Progenitor cell of endocrine pancreas (in vitro differentiated cells): Measurements from ENCODE around the gene MICA. TPM values are rescaled to one million over a fixed set of nuclear protein-coding genes. Genes with fewer than 3 reads are reported as not detected.

Experiments
- DNase-seq: peaks from one replicate; pipeline ENCODE4 v3.0.0; 2021; ENCODE audit warnings: low spot score; ENCODE audit not compliant: unreplicated experiment
- H3K27ac Mint-ChIP-seq: 2 replicates; pipeline ENCODE4 v1.8.0; 2021; ENCODE audit warnings: mild to moderate bottlenecking, moderate library complexity, mixed read lengths
- H3K27me3 Mint-ChIP-seq: 2 replicates; pipeline ENCODE4 v1.8.0; 2021; ENCODE audit warnings: mixed read lengths
- H3K36me3 Mint-ChIP-seq: 2 replicates; pipeline ENCODE4 v1.8.0; 2022; ENCODE audit warnings: mixed read lengths; ENCODE audit not compliant: insufficient read depth
- H3K4me1 Mint-ChIP-seq: 2 replicates; pipeline ENCODE4 v1.8.0; 2021; ENCODE audit warnings: low read depth, mixed read lengths
- H3K4me3 Mint-ChIP-seq: 2 replicates; pipeline ENCODE4 v1.8.0; 2021; ENCODE audit warnings: low read depth, mild to moderate bottlenecking, moderate library complexity, mixed read lengths
- H3K9me3 Mint-ChIP-seq: 2 replicates; pipeline ENCODE4 v1.8.0; 2021; ENCODE audit warnings: low read depth, mixed read lengths
- CTCF ChIP-seq: fragments of 200-600 bp; sonication (generic); IDR thresholded peaks from one replicate; pipeline ENCODE4 v1.5.0; 2021; ENCODE audit warnings: antibody characterized with exemption, mild to moderate bottlenecking; ENCODE audit not compliant: unreplicated experiment
- total RNA-seq: library from RNA; stranded (reverse); gene quantifications from 2 replicates; pipeline ENCODE4 v1.2.1, GENCODE V29; 2021

Gene MICA
- total RNA-seq, 1 donor from 2014 or later, result 8.9 TPM

GRCh38 chr6:31375699-31376098, 27.7 kb upstream of the MICA start:
- Mint-ChIP-seq H3K27ac (no peak overlapping the region), H3K4me3 (no peak overlapping the region), H3K4me1 (no peaks in the 10 kb centered on the region), H3K9me3 (peaks cover 6% of the 10 kb centered on the region), H3K27me3 (peaks cover 17% of the 10 kb centered on the region), H3K36me3 (no peaks in the 10 kb centered on the region)
- TF ChIP-seq CTCF, result no peak
- no peak for DNase-seq

- Mint-ChIP-seq H3K4me1 (no peaks in the 10 kb centered on the region), H3K27ac (no peak overlapping the region), H3K9me3 (peaks cover 4% of the 10 kb centered on the region), H3K4me3 (no peak overlapping the region), H3K36me3 (no peaks in the 10 kb centered on the region), H3K27me3 (peaks cover 16% of the 10 kb centered on the region)
- no peak for TF ChIP-seq CTCF
- no peak for DNase-seq
These were observed 26.4 kb upstream of the MICA start for GRCh38 chr6:31377029-31377428.

GRCh38 chr6:31378062-31378720, 25.2 kb upstream of the MICA start:
- H3K27me3 Mint-ChIP-seq, result peaks cover 20% of the 10 kb centered on the region
- H3K36me3 Mint-ChIP-seq, result no peaks in the 10 kb centered on the region
- no peaks in the 10 kb centered on the region for H3K4me1 Mint-ChIP-seq
- no peak for TF ChIP-seq CTCF
- no peak overlapping the region for H3K27ac Mint-ChIP-seq
- no peak for DNase-seq
- no peak overlapping the region for H3K4me3 Mint-ChIP-seq
- H3K9me3 Mint-ChIP-seq, result no peaks in the 10 kb centered on the region

GRCh38 chr6:31378721-31379103, 24.7 kb upstream of the MICA start:
- TF ChIP-seq CTCF, result no peak
- H3K36me3 Mint-ChIP-seq, result no peaks in the 10 kb centered on the region
- H3K9me3 Mint-ChIP-seq, result no peaks in the 10 kb centered on the region
- H3K4me3 Mint-ChIP-seq, result no peak overlapping the region
- peaks cover 20% of the 10 kb centered on the region for H3K27me3 Mint-ChIP-seq
- DNase-seq, result no peak
- no peak overlapping the region for H3K27ac Mint-ChIP-seq
- no peaks in the 10 kb centered on the region for H3K4me1 Mint-ChIP-seq

GRCh38 chr6:31379850-31380249, 23.5 kb upstream of the MICA start:
- Mint-ChIP-seq H3K4me3 (no peak overlapping the region), H3K9me3 (no peaks in the 10 kb centered on the region), H3K27ac (no peak overlapping the region), H3K4me1 (no peaks in the 10 kb centered on the region), H3K36me3 (no peaks in the 10 kb centered on the region), H3K27me3 (peaks cover 20% of the 10 kb centered on the region)
- TF ChIP-seq CTCF, result no peak
- DNase-seq, result no peak
